Measurements from ENCODE around the gene SATL1. TPM values are rescaled to one million over a fixed set of nuclear protein-coding genes. Genes with fewer than 3 reads are reported as not detected.

The SATL1 gene
- total and polyA plus RNA-seq, 2 donors from 2014 or later: 0.22 TPM; not detected in 1

DNA sequence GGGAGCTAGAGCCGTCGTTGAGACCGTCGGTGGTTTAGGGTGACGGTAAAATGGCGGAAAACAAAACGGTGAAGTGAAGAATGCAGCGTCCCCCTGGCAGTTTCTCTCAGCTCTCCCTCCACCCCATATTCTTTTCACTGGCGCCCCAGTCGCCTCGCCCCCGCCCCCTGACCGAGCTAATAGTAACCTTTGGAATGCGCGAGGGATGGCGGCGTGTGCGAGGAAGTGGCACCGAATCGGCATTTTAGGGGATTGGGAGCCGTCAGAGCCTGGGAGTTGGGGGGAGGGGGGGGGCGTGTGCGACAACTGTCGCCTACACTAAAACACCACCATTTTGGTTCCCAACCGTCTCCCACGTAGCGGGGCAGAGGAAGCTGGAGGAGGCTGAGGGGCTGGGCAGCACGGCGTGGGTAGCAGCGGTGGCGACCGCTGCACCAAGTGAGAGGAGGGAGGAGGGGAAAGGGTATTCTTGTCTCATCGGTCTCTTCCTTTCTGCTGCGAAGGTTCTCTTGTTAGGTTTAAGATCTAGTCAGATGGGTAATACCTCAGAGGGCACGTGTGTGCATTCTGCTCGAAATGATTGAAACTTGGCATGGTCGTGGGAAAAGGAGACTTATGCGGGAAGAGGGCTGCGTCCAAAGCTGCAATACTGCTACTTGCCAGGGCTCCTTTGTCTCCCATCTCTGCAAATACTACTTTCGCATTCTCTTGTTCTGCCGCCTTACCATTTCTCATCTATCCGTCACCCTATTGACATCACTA lies 1.1 kb upstream of the SATL1 start:
- H3K27ac ChIP-seq (ENCODE audit: low read depth in 2 of 2, low read length in 2 of 2): peak overlapping the region; percentile 53 to 74
- FAIRE-seq (no peak), DNase-seq (peak; percentile 53 to 73 (median 60))
- H3K9me3 ChIP-seq (ENCODE audit: control insufficient read depth in 2 of 3, insufficient read depth in 1 of 3, low read length in 3 of 3): no peaks in the 10 kb centered on the region
- no peaks in the 10 kb centered on the region for H3K4me1 ChIP-seq (ENCODE audit: control insufficient read depth in 2 of 3, insufficient read depth in 2 of 3, low read depth in 1 of 3, low read length in 3 of 3)
- peak overlapping the region; percentile 69 to 86 (median 84) for H3K4me3 ChIP-seq (ENCODE audit: low read length in 3 of 3)
- TF ChIP-seq, protein P1, sequence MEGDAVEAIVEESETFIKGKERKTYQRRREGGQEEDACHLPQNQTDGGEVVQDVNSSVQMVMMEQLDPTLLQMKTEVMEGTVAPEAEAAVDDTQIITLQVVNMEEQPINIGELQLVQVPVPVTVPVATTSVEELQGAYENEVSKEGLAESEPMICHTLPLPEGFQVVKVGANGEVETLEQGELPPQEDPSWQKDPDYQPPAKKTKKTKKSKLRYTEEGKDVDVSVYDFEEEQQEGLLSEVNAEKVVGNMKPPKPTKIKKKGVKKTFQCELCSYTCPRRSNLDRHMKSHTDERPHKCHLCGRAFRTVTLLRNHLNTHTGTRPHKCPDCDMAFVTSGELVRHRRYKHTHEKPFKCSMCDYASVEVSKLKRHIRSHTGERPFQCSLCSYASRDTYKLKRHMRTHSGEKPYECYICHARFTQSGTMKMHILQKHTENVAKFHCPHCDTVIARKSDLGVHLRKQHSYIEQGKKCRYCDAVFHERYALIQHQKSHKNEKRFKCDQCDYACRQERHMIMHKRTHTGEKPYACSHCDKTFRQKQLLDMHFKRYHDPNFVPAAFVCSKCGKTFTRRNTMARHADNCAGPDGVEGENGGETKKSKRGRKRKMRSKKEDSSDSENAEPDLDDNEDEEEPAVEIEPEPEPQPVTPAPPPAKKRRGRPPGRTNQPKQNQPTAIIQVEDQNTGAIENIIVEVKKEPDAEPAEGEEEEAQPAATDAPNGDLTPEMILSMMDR (IDR thresholded peaks at IDR 0.05; ENCODE audit: borderline replicate concordance, extremely low read depth, insufficient read depth): no peak
- no peaks in the 10 kb centered on the region for H3K36me3 ChIP-seq (ENCODE audit: control insufficient read depth in 2 of 3, insufficient read depth in 3 of 3, low read length in 3 of 3)
- peak overlapping the region; percentile 60 to 89 (median 81) for H3K9ac ChIP-seq (ENCODE audit: low read length in 3 of 3)
- intact Hi-C loops (cut with DNase I): no loop called here
- H3K27me3 ChIP-seq (ENCODE audit: control insufficient read depth, insufficient read depth, low read length): no peaks in the 10 kb centered on the region

DNA sequence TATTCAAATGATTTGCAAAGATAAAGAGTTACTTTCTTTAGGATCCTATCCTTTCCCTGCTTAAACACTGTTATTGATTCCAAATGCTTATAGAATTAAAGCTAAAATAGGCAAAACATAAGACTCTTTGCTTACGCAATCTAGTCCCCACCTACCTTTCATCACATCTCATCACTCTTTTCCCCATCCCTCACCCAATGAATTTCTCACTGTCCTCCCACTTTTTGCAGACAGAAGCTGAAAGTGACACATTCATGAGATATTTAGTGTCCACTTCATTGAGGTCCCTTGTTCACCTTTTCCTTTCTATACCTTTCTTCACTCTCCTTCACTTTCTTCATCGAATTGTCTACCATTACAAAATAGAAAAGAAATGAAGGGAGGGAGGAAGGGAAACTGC lies 424 bp downstream of the SATL1 start:
- TF ChIP-seq, protein P1 (IDR thresholded peaks at IDR 0.05; ENCODE audit: borderline replicate concordance, extremely low read depth, insufficient read depth): no peak
- H3K27me3 ChIP-seq (ENCODE audit: control insufficient read depth, insufficient read depth, low read length): no peaks in the 10 kb centered on the region
- H3K36me3 ChIP-seq (ENCODE audit: control insufficient read depth in 2 of 3, insufficient read depth in 3 of 3, low read length in 3 of 3): no peaks in the 10 kb centered on the region
- no peak for FAIRE-seq
- H3K9ac ChIP-seq (ENCODE audit: low read length in 3 of 3): peak overlapping the region in 1 of 3 donors; percentile 38
- no peaks in the 10 kb centered on the region for H3K4me1 ChIP-seq (ENCODE audit: control insufficient read depth in 2 of 3, insufficient read depth in 2 of 3, low read depth in 1 of 3, low read length in 3 of 3)
- intact Hi-C loops (cut with DNase I): no loop called here
- no peaks in the 10 kb centered on the region for H3K9me3 ChIP-seq (ENCODE audit: control insufficient read depth in 2 of 3, insufficient read depth in 1 of 3, low read length in 3 of 3)
- peak overlapping the region; percentile 29 to 73 (median 55) for H3K4me3 ChIP-seq (ENCODE audit: low read length in 3 of 3)
- no peak overlapping the region for H3K27ac ChIP-seq (ENCODE audit: low read depth in 2 of 2, low read length in 2 of 2)
- peak in 2 of 5 donors; percentile 28 to 41 for DNase-seq

DNA sequence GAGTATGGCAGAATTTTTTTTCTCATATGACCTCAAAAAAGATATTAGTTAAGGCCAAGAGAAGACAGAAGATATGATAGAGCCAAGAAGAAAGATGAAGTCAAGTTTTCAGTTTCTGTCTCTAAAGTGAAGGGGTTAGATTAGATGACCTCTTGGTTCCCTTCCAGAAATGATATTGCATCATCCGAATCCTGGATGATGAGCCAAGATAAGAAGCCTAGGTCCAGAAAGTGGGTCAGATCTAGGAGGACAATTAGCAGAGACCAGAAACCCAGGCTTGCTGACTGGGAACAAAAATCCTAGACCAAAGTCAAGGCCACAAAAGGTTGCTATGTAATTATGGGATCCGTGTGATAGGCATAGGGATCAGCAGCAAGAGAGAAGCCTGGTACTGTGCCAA lies 20.2 kb downstream of the SATL1 start:
- H3K36me3 ChIP-seq (ENCODE audit: control insufficient read depth in 2 of 3, insufficient read depth in 3 of 3, low read length in 3 of 3): no peaks in the 10 kb centered on the region
- DNase-seq (no peak), FAIRE-seq (no peak)
- no peak overlapping the region for H3K4me3 ChIP-seq (ENCODE audit: low read length in 3 of 3)
- no peaks in the 10 kb centered on the region for H3K4me1 ChIP-seq (ENCODE audit: control insufficient read depth in 2 of 3, insufficient read depth in 2 of 3, low read depth in 1 of 3, low read length in 3 of 3)
- H3K27ac ChIP-seq (ENCODE audit: low read depth in 2 of 2, low read length in 2 of 2): no peak overlapping the region
- H3K9ac ChIP-seq (ENCODE audit: low read length in 3 of 3): no peak overlapping the region
- TF ChIP-seq, protein P1 (IDR thresholded peaks at IDR 0.05; ENCODE audit: borderline replicate concordance, extremely low read depth, insufficient read depth): no peak
- no peaks in the 10 kb centered on the region for H3K27me3 ChIP-seq (ENCODE audit: control insufficient read depth, insufficient read depth, low read length)
- intact Hi-C loops (cut with DNase I): no loop called here
- no peaks in the 10 kb centered on the region for H3K9me3 ChIP-seq (ENCODE audit: control insufficient read depth in 2 of 3, insufficient read depth in 1 of 3, low read length in 3 of 3)
